ENCODE data around the gene B4GALT1.
A peak's percentile ranks its signal among the peaks of the same experiment; 100 is the strongest.

B4GALT1 gene

DNA sequence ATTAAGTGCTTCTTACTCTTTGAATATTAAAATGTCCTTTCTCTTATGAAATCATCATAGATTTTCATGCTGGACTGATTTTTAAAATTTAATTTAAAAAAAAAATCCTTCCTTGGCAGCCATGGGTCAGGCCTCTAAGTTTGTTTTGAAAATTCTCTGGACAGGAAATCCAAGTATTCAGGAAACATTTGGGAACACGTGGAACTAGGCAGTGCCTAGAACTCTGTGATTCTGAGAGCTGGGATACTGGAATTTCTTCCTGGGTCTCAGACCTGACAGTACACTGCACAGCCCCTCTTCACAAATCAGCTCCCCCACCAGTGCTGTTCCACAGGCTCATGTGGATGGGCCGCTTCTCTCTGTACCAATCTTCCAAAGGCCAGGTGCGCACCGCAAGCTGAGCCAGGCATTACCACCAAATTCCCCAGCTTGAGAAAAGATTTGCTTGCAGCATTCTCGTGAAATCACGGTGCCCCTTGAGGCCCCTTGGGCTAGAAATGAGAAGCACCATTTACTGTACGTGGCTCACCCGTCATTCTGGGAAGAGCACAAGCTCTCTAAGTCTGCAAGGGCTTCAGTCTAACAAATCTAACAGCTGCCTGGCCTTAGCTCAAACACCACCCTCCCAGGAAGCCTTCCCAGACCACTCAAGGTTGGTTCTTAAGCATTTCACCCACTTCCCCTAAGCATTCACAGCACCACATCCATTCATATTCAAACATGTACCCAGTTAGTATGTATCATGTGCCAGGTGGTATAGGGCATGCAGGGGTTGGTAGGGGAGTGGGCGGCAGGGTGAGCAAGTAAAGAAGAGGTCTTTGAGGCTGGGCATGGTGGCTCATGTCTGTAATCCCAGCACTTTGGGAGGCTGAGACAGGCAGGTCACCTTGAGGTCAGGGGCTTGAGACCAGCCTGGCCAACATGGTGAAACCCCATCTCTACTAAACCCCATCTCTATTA is 26.5 kb downstream of the B4GALT1 start:
- no peaks in the 10 kb centered on the region for H3K36me3 Mint-ChIP-seq (ENCODE audit: low read depth)
- H3K4me3 Mint-ChIP-seq: peak overlapping the region; percentile 13
- H3K9me3 Mint-ChIP-seq: no peaks in the 10 kb centered on the region
- no peak for DNase-seq
- peak overlapping the region; percentile 96 for H3K27ac Mint-ChIP-seq
- H3K27me3 Mint-ChIP-seq (ENCODE audit: low read depth, poor library complexity): no peaks in the 10 kb centered on the region
- TF ChIP-seq, protein P1, sequence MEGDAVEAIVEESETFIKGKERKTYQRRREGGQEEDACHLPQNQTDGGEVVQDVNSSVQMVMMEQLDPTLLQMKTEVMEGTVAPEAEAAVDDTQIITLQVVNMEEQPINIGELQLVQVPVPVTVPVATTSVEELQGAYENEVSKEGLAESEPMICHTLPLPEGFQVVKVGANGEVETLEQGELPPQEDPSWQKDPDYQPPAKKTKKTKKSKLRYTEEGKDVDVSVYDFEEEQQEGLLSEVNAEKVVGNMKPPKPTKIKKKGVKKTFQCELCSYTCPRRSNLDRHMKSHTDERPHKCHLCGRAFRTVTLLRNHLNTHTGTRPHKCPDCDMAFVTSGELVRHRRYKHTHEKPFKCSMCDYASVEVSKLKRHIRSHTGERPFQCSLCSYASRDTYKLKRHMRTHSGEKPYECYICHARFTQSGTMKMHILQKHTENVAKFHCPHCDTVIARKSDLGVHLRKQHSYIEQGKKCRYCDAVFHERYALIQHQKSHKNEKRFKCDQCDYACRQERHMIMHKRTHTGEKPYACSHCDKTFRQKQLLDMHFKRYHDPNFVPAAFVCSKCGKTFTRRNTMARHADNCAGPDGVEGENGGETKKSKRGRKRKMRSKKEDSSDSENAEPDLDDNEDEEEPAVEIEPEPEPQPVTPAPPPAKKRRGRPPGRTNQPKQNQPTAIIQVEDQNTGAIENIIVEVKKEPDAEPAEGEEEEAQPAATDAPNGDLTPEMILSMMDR (IDR thresholded peaks at IDR 0.05): no peak
- peaks cover 77% of the 10 kb centered on the region for H3K4me1 Mint-ChIP-seq

DNA sequence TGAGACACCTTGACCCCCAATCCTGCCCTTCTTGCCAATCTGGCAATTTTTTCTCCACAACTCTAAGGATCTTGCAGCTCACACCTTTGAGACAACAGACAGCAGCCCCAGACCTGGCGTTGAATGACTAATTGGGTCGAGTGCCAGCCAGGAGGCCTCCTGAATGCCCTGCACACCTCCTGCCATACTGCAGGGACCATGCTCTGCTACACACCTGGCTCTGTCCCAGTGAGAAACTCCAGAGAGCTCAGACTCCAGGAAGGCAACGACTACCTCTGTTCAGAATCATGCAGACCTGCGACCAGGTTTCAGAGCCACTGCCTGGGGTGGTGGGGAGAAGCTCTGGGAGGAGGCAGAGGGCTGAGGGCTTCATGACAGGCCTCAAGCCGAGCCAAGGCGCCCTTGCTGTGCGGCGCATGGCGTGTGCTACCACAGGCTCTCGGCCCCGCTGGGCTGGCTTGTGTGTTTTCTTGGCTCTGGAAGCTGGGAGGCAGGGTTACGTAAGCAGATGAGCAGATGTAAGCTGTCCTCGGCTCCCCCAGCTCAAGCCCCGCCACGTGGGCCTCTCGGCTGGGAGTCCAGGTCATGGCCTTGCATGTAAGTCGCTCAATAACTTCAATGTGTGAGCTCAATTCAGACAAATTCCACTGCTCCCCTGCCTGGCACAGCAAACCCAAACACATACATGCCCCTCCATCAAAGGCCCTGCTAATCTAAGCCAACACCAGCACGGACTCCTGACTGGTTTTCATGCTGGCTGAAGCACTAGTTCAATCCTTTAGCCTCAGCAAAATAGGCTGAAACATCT is 27.5 kb downstream of the B4GALT1 start:
- Mint-ChIP-seq H3K4me1 (peaks cover 78% of the 10 kb centered on the region), H3K27ac (peak overlapping the region; percentile 84), H3K9me3 (no peaks in the 10 kb centered on the region), H3K36me3 (ENCODE audit: low read depth) (no peaks in the 10 kb centered on the region), H3K27me3 (ENCODE audit: low read depth, poor library complexity) (no peaks in the 10 kb centered on the region), H3K4me3 (no peak overlapping the region)
- peak; percentile 37 for DNase-seq
- TF ChIP-seq, protein P1 (IDR thresholded peaks at IDR 0.05): no peak

DNA sequence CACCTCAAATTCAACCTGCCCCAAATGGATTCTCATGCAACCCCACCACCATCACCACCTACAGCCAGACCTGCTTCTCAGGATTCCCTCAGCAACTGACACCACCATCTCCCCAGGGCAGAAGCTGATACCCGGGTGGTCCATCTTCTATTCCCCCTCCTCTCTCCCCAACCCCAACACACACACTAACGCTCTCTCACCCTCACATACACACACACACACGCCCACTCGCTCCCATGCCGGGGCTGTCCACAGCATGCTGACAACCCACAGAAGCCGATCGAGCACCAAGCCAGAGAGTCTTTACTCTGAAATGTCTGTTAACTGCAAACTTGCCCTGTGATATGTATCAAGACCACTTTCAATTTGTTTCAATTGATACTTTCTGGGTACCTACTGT is 28.4 kb downstream of the B4GALT1 start:
- TF ChIP-seq, protein P1 (IDR thresholded peaks at IDR 0.05): no peak
- Mint-ChIP-seq H3K27ac (no peak overlapping the region), H3K4me1 (peaks cover 78% of the 10 kb centered on the region), H3K27me3 (ENCODE audit: low read depth, poor library complexity) (no peaks in the 10 kb centered on the region), H3K9me3 (no peaks in the 10 kb centered on the region), H3K4me3 (no peak overlapping the region), H3K36me3 (ENCODE audit: low read depth) (peaks cover 1% of the 10 kb centered on the region)
- DNase-seq: no peak

DNA sequence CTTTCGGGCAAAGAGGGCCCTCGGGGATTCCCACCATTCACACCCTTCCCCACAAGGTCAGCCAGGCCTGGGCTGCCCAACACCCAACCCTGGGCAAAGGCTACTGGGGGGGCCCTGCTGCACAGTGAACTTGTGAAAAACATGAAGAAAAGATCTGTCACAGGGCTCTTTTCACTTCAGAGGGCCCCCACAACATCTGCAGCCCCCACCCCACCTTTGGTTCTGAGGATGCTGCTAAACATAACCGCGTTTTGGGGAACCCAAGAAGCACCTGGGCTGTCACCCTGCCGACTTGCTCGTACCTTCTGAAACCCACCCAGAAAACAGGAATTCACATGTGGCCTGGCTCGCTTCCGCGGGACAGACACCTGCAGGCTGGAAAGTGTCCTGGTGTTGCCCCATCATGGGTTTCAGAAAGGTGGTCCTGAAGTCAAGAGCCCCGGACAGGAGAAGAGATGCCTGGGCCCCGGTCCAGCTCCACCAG is 29.3 kb downstream of the B4GALT1 start:
- Mint-ChIP-seq H3K36me3 (ENCODE audit: low read depth) (peaks cover 6% of the 10 kb centered on the region), H3K4me1 (peaks cover 77% of the 10 kb centered on the region), H3K9me3 (no peaks in the 10 kb centered on the region), H3K27ac (no peak overlapping the region), H3K4me3 (no peak overlapping the region), H3K27me3 (ENCODE audit: low read depth, poor library complexity) (no peaks in the 10 kb centered on the region)
- TF ChIP-seq, protein P1 (IDR thresholded peaks at IDR 0.05): no peak
- DNase-seq: no peak

DNA sequence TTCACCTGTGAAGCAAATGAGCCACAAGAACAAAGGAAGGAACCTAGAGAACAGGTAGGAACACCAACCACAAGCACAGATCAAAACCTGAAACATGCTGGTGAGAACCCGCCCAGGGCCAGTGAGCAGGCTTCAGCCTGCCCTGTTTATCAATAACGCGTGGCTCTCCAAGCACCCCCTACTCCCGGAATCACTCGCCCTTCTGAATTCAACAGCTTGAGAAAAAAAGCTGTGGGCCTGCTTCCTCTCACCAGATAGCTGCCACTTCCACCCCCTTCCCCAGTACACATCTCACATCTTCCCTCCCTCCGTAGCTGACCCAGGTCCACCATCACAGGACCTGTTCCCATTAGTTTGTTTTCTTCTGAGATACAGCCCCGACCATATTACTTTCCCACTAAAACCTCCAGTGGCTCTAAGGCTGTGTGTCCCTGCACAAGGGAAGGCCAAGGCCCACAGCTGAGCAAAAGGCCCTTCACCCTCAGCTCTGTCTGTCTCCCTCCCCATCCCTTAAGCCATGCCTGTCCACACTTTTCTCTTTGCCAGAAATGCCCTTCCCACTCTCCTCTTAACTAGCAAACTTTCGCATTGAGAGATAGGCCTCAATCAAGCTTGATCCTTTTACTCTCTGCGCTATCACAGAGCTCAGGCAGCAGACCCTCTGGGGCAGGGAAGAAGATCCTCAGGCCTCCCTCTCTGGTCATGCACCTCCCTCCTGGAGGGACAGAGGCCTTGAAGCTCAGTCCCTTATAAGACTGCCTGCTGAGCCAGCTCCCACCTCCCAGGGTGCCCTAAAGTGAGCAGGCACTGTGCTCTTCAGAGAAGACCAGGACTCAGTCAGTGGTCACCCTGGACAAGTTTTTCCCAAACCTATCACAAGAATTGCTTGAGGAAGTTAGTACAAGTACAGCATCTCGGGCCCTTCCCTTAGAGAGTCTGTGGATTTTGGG is 30.1 kb downstream of the B4GALT1 start:
- no peaks in the 10 kb centered on the region for H3K9me3 Mint-ChIP-seq
- peak overlapping the region; percentile 25 for H3K27ac Mint-ChIP-seq
- no peak for DNase-seq
- H3K4me1 Mint-ChIP-seq: peaks cover 77% of the 10 kb centered on the region
- peaks cover 6% of the 10 kb centered on the region for H3K36me3 Mint-ChIP-seq (ENCODE audit: low read depth)
- TF ChIP-seq, protein P1 (IDR thresholded peaks at IDR 0.05): no peak
- no peak overlapping the region for H3K4me3 Mint-ChIP-seq
- no peaks in the 10 kb centered on the region for H3K27me3 Mint-ChIP-seq (ENCODE audit: low read depth, poor library complexity)

Measured in nephron progenitor cell (in vitro differentiated cells).